Measurements from ENCODE around the gene TNS3. TPM values are rescaled to one million over a fixed set of nuclear protein-coding genes. Genes with fewer than 3 reads are reported as not detected.
A peak's percentile ranks its signal among the peaks of the same experiment; 100 is the strongest.

TNS3 gene
- total and polyA plus RNA-seq, 9 of the 15 experiments (the other 6 are each of a cell fraction or from before 2014, with no cell fraction given), result 0.20 TPM; not detected in 8

- TF ChIP-seq TCF3 (CRISPR knock-in tag; IDR thresholded peaks at IDR 0.05) (0 out of 2 replicates have a peak, but pooled peaks have one; percentile 7), GTF2F1 (IDR thresholded peaks at IDR 0.05; ENCODE audit: low read depth, low read length) (no peak), NCOA2 (IDR thresholded peaks at IDR 0.05; ENCODE audit: partially characterized antibody in 2 of 2) (no peak), POLR3G (IDR thresholded peaks at IDR 0.05; ENCODE audit: extremely low read depth, insufficient read length, insufficient replicate concordance) (no peak), CTBP1 (IDR thresholded peaks at IDR 0.05; ENCODE audit: borderline replicate concordance) (peak; percentile 73; the same call in 1 of the 2 replicates), FOXK1 (CRISPR knock-in tag; IDR thresholded peaks at IDR 0.05; ENCODE audit: borderline replicate concordance) (no peak), ZNF184 (CRISPR knock-in tag; IDR thresholded peaks at IDR 0.05) (no peak), NONO (IDR thresholded peaks at IDR 0.05; ENCODE audit: low read depth in 2 of 2, low read length in 1 of 2) (no peak), MEIS2 (IDR thresholded peaks at IDR 0.05; ENCODE audit: partially characterized antibody) (peak; percentile 17), PHTF2 (CRISPR knock-in tag; IDR thresholded peaks at IDR 0.05) (no peak), TOE1 (IDR thresholded peaks at IDR 0.05; ENCODE audit: borderline replicate concordance) (peak; percentile 60; the same call in 1 of the 2 replicates), TOE1 (CRISPR knock-in tag; IDR thresholded peaks at IDR 0.05; ENCODE audit: borderline replicate concordance, low read depth) (no peak), CXXC5 (CRISPR knock-in tag; IDR thresholded peaks at IDR 0.05) (peak; percentile 82), NRF1 (conservative IDR thresholded peaks at IDR 0.05 in 1 of 2, IDR thresholded peaks at IDR 0.05 in 1 of 2) (peak; percentile 86 to 89), C11orf30 (IDR thresholded peaks at IDR 0.05; ENCODE audit: low read depth) (no peak), TEAD4 (IDR thresholded peaks at IDR 0.05; ENCODE audit: low read length) (peak; percentile 12; the same call in 1 of the 2 replicates), TEAD4 (CRISPR knock-in tag; IDR thresholded peaks at IDR 0.05; ENCODE audit: borderline replicate concordance) (no peak), RCOR1 (IDR thresholded peaks at IDR 0.05; ENCODE audit: borderline replicate concordance in 1 of 2, low read depth in 2 of 2, low read length in 2 of 2) (peak in 1 of 2 experiments; percentile 26; a peak in 1 of 4 replicates), BCOR (IDR thresholded peaks at IDR 0.05) (peak; percentile 17; the same call in 1 of the 2 replicates), RAD51 (IDR thresholded peaks at IDR 0.05; ENCODE audit: borderline replicate concordance, low read depth) (peak; percentile 84), CCAR2 (IDR thresholded peaks at IDR 0.05; ENCODE audit: low read depth, low read length) (no peak), CBFA2T3 (IDR thresholded peaks at IDR 0.05) (peak; percentile 11; the same call in 1 of the 2 replicates), SRF (CRISPR knock-in tag; IDR thresholded peaks at IDR 0.05) (peak in 1 of 2 experiments; percentile 70; a peak in 2 of 4 replicates), HIVEP1 (CRISPR knock-in tag; IDR thresholded peaks at IDR 0.05) (no peak), HES1 (IDR thresholded peaks at IDR 0.05; ENCODE audit: low read depth) (0 out of 2 replicates have a peak, but pooled peaks have one; percentile 44), XRCC3 (IDR thresholded peaks at IDR 0.05) (no peak), USF1 (CRISPR knock-in tag; IDR thresholded peaks at IDR 0.05) (peak; percentile 61), DPF2 (IDR thresholded peaks at IDR 0.05) (0 out of 2 replicates have a peak, but pooled peaks have one; percentile 29), NR2F6 (CRISPR knock-in tag; IDR thresholded peaks at IDR 0.05) (no peak), ZNF717 (CRISPR knock-in tag; IDR thresholded peaks at IDR 0.05) (no peak), ELF1 (tag; IDR thresholded peaks at IDR 0.05) (no peak), NUFIP1 (IDR thresholded peaks at IDR 0.05; ENCODE audit: partially characterized antibody) (no peak)
Observed at GRCh38 chr7:47354831-47355541, 226.9 kb downstream of the TNS3 start (continued).
